ENCODE results near the gene PLEKHA6.

DNA sequence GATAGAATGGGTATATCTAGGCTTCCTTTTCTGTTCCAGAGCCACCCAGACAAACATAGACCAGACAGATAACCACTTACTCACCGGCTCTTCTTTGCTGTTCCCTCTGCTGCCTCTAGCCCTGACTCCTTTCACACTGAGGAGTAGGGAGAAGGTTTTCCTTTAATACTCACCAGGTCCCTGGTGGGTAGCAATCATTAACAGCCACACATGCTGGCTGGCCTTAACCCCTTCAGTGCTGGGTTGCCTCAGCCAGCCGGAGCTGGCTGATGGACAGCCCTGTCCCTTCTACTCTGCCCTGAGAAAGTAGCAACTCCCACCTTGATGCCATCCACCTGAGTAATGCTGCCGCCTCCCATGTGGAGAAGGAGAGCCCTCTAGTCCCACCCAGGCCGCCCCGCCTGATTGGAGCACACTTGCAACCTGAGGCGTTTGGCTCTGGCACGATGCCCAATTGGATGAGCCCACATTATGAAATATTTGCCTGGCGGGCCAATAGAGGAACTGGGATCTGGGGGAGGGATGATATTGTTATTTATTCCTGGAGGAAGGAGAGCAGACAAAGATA lies 71.6 kb downstream of the PLEKHA6 start:
- TF ChIP-seq, protein P1, sequence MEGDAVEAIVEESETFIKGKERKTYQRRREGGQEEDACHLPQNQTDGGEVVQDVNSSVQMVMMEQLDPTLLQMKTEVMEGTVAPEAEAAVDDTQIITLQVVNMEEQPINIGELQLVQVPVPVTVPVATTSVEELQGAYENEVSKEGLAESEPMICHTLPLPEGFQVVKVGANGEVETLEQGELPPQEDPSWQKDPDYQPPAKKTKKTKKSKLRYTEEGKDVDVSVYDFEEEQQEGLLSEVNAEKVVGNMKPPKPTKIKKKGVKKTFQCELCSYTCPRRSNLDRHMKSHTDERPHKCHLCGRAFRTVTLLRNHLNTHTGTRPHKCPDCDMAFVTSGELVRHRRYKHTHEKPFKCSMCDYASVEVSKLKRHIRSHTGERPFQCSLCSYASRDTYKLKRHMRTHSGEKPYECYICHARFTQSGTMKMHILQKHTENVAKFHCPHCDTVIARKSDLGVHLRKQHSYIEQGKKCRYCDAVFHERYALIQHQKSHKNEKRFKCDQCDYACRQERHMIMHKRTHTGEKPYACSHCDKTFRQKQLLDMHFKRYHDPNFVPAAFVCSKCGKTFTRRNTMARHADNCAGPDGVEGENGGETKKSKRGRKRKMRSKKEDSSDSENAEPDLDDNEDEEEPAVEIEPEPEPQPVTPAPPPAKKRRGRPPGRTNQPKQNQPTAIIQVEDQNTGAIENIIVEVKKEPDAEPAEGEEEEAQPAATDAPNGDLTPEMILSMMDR (IDR thresholded peaks at IDR 0.05): no peak
- peak in 1 of 3 donors; percentile 17 for TF ChIP-seq POLR2AphosphoS5 (IDR thresholded peaks at IDR 0.05)
